Endothelial cell of umbilical vein (primary cell): ENCODE results near the gene MRGPRF. TPM values are rescaled to one million over a fixed set of nuclear protein-coding genes. Genes with fewer than 3 reads are reported as not detected.

Experiments used
- BruUV-seq: library from RNA; stranded (reverse); fragments of 400-500 nt; replicated peaks from 2 replicates; lab custom pipeline; 2021; lab: Mats Ljungman, UMichigan
- CTCF ChIA-PET: fragments of 300-600, 350-600 bp; sonication (Branson Sonifier 250); formaldehyde crosslinking; loops from one replicate; lab custom pipeline; 2021; ENCODE audit warnings: antibody characterized with exemption, inconsistent platforms; lab: Charles Lee
- POLR2A ChIA-PET: fragments of 300-600, 350-600 bp; sonication (Branson Sonifier 250); formaldehyde crosslinking; loops from one replicate; lab custom pipeline; 2021; ENCODE audit warnings: antibody characterized with exemption, inconsistent platforms; lab: Charles Lee
- DNase-seq: peaks from one replicate; pipeline ENCODE4 v3.0.0-alpha.2; 2011; ENCODE audit warnings: low read depth, low spot score
- FAIRE-seq: peaks from 2 replicates; lab custom pipeline; 2011; peaks lifted over from hg19 to GRCh38; lab: Jason Lieb, UNC
- H2AFZ ChIP-seq: 2 replicates; pipeline ENCODE4 v1.6.0; 2012; ENCODE audit warnings: low read depth, low read length, control low read depth, inconsistent platforms
- H3K27ac ChIP-seq: 2 replicates; pipeline ENCODE4 v1.5.1; 2011; ENCODE audit warnings: low read depth, mild to moderate bottlenecking, control low read depth, low read length, moderate library complexity; ENCODE audit not compliant: insufficient read depth
- H3K27me3 ChIP-seq, 2 experiments: 2 replicates each; pipeline versions ENCODE4 v1.6.0 to v1.6.1; 2011; ENCODE audit warnings: low read length in 2 of 2, mixed read lengths in 1 of 2; ENCODE audit not compliant: control insufficient read depth in 2 of 2, insufficient read depth in 2 of 2
- H3K36me3 ChIP-seq, 2 experiments: 2 replicates in 1 of 2; 3 replicates in 1 of 2; pipeline ENCODE4 v1.5.1; 2011; ENCODE audit warnings: low read length in 2 of 2, mild to moderate bottlenecking in 1 of 2, moderate library complexity in 1 of 2; ENCODE audit not compliant: control insufficient read depth in 2 of 2, insufficient read depth in 2 of 2; ENCODE audit errors: extremely low read depth in 1 of 2
- H3K4me1 ChIP-seq: 3 replicates; pipeline ENCODE4 v1.5.1; 2011; ENCODE audit warnings: mild to moderate bottlenecking, low read length; ENCODE audit not compliant: control insufficient read depth, insufficient read depth; ENCODE audit errors: extremely low read depth
- H3K4me2 ChIP-seq: 2 replicates; pipeline ENCODE4 v1.6.1; 2011; ENCODE audit warnings: low read length, control low read depth, mixed read lengths; ENCODE audit not compliant: insufficient read depth
- H3K4me3 ChIP-seq, 3 experiments: fragments of 200-600 bp in 1 of 3; sonication (generic), shearing (Covaris generic) in 1 of 3; replicated peaks in 1 of 3; 2 replicates each; pipeline ENCODE4 v1.5.1; 2011 to 2016; ENCODE audit warnings: control low read depth in 3 of 3, low read length in 3 of 3, mild to moderate bottlenecking in 2 of 3, inconsistent platforms in 1 of 3, low read depth in 1 of 3, moderate library complexity in 1 of 3; ENCODE audit not compliant: insufficient read depth in 1 of 3
- H3K79me2 ChIP-seq: 2 replicates; pipeline ENCODE4 v1.6.0; 2012; ENCODE audit warnings: low read length, inconsistent platforms; ENCODE audit not compliant: control insufficient read depth, insufficient read depth
- H3K9ac ChIP-seq: replicated peaks from 2 replicates; pipeline ENCODE3; 2011; ENCODE audit warnings: low read length, control low read depth; ENCODE audit not compliant: insufficient read depth; ENCODE audit errors: extremely low read depth
- H3K9me1 ChIP-seq: replicated peaks from 3 replicates; pipeline ENCODE4 v1.6.0; 2011; ENCODE audit warnings: mild to moderate bottlenecking, low read length; ENCODE audit not compliant: control insufficient read depth, insufficient read depth; ENCODE audit errors: extremely low read depth
- H3K9me3 ChIP-seq: replicated peaks from 2 replicates; pipeline ENCODE4 v1.5.1; 2012; ENCODE audit warnings: low read length, inconsistent platforms; ENCODE audit not compliant: control insufficient read depth, insufficient read depth
- H4K20me1 ChIP-seq: replicated peaks from 2 replicates; pipeline ENCODE3; 2011; ENCODE audit warnings: mild to moderate bottlenecking, low read length; ENCODE audit not compliant: control insufficient read depth, insufficient read depth; ENCODE audit errors: extremely low read depth
- EZH2 ChIP-seq: IDR thresholded peaks from 2 replicates; pipeline ENCODE4 v1.6.1; 2012; ENCODE audit warnings: borderline replicate concordance, low read depth, mild to moderate bottlenecking, moderate library complexity, low read length, inconsistent platforms; ENCODE audit not compliant: severe bottlenecking
- GATA2 ChIP-seq: IDR thresholded peaks from 2 replicates; pipeline ENCODE4 v1.7.0; 2011; ENCODE audit warnings: low read depth, mild to moderate bottlenecking, moderate library complexity, mixed read lengths, low read length; ENCODE audit not compliant: insufficient read length, insufficient read depth
- MAX ChIP-seq: IDR thresholded peaks from 2 replicates; pipeline ENCODE4 v1.6.1; 2011; ENCODE audit not compliant: insufficient read depth, insufficient read length
- MYC ChIP-seq: IDR thresholded peaks from one replicate; pipeline ENCODE4 v1.6.1; 2011; ENCODE audit warnings: mild to moderate bottlenecking, low read depth, low read length
- POLR2AphosphoS5 ChIP-seq: IDR thresholded peaks from 2 replicates; pipeline ENCODE4 v1.6.1; 2012; ENCODE audit warnings: low read depth, mild to moderate bottlenecking, control low read depth, low read length, moderate library complexity; ENCODE audit not compliant: insufficient read depth
- dilution Hi-C: fragments of 300-500 bp; cut with MboI; formaldehyde crosslinking; loops from one replicate; pipeline ENCODE4 v1.15.0; 2019; ENCODE audit warnings: low sequenced_read_pairs; ENCODE audit not compliant: extremely low pct_ligation_motif_present
- intact Hi-C: fragments of 100-400 bp; cut with micrococcal nuclease; formaldehyde crosslinking; loops from one replicate; pipeline ENCODE4 v1.10.0; 2022
- polyA plus RNA-seq, 4 experiments: library from polyadenylated mRNA; depleted of rRNA in 3 of 4; stranded (reverse) in 3 of 4; unstranded in 1 of 4; fragments of >200 nt; gene quantifications; 2 replicates each; pipeline versions ENCODE4 v1.2.1 to v1.2.3, GENCODE V29; 2011 to 2012; ENCODE audit warnings: missing spikeins in 1 of 4
- total RNA-seq: library from RNA; stranded (reverse); gene quantifications from 2 replicates; pipeline ENCODE4 v1.2.3, GENCODE V29; 2021

Gene MRGPRF
- total and polyA plus RNA-seq, 2 donors (not counting 3 experiments of a cell fraction or from before 2014, with no cell fraction given): not detected

GRCh38 chr11:69052343-69053168 is 39.5 kb upstream of the MRGPRF start:
- Histone ChIP-seq H3K9me1 (no peaks in the 10 kb centered on the region), H3K27ac (no peak overlapping the region), H3K9me3 (no peaks in the 10 kb centered on the region), H3K4me2 (no peak overlapping the region), H3K4me3 (no peak overlapping the region), H4K20me1 (no peaks in the 10 kb centered on the region), H3K27me3 (no peaks in the 10 kb centered on the region), H3K4me1 (peaks cover 9% of the 10 kb centered on the region), H3K36me3 (peaks cover 0 to 11% of the 10 kb centered on the region in 2 experiments), H3K9ac (no peak overlapping the region), H3K79me2 (peaks cover 18% of the 10 kb centered on the region), H2AFZ (no peak overlapping the region)
- no peak for TF ChIP-seq MYC
- no peak for TF ChIP-seq POLR2AphosphoS5
- no peak for TF ChIP-seq EZH2
- TF ChIP-seq MAX: no peak
- TF ChIP-seq GATA2: no peak
- ChIA-PET POLR2A (no interaction called here), CTCF (interaction anchor here (1.1 kb wide), 1 partner anchor 8 kb away, joined by 4 read pairs; no protein-coding TSS in a partner anchor)
- FAIRE-seq (no peak), DNase-seq (no peak)
- dilution Hi-C loops (no loop called here), intact Hi-C loops (no loop called here)
- BruUV-seq: no TSS peak
